Measurements from ENCODE around the gene TIMM50.
"Not testable (repeated sequence)": the region's sequence is repeated elsewhere in the genome, so short reads cannot be mapped to it uniquely, and the experiment has no call there.

The TIMM50 gene

GRCh38 chr19:39480337-39481228 lies at the start of gene TIMM50:
Gene TIMM50, plus strand, starts transcription at chr19:39480838. Its CDS starts 16 bp downstream, at chr19:39480854.
- peak; percentile 96 to 99 for DNase-seq (ENCODE audit: low read depth in 2 of 2)

DNA sequence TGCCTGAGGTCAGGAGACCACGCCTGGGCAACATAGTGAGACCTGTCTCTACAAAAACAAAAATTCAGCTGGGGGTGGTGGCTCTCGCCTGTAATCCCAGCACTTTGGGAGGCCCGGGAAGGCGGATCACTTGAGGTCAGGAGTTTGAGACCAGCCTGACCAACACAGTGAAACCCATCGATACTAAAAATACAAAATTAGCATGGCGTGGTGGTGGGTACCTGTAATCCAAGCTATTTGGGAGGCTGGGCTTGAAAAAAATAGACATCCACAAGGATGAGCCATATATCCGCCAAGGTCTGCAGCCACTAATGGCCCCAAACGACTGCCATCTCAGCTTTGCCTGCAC lies 48.0 kb upstream of the TIMM50 start:
- no peak for DNase-seq (ENCODE audit: low read depth in 2 of 2)

- no peak for DNase-seq (ENCODE audit: low read depth in 2 of 2)
These were observed 47.1 kb upstream of the TIMM50 start for GRCh38 chr19:39433480-39434079.

GRCh38 chr19:39434123-39435076 lies 46.2 kb upstream of the TIMM50 start:
- DNase-seq (ENCODE audit: low read depth in 2 of 2): no peak

- DNase-seq (ENCODE audit: low read depth in 2 of 2): peak; percentile 99
These were observed 44.9 kb upstream of the TIMM50 start, which contains the start of gene RPS16 for GRCh38 chr19:39435499-39436349. Gene RPS16, minus strand, starts transcription at chr19:39435949. Its CDS starts 54 bp downstream, at chr19:39435895.

DNA sequence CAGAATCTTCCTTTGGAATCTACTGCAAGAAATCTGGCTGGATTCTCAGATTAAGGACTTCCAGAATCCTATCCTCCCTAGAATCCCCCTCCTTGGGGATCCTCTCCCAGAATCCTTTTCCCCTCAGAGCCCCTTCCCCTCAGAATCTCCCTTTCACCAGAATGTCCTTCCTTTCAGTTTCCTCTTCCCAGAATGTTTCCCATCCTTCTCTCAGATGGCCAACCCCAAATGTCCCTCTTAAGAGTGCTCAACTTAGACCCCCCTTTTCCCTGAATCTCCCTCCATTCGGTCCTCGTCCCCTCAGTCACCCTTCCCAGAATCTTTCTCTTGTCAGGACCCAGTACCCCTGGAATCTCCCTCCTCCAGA lies 44.3 kb upstream of the TIMM50 start:
- DNase-seq (ENCODE audit: low read depth in 2 of 2): no peak

DNA sequence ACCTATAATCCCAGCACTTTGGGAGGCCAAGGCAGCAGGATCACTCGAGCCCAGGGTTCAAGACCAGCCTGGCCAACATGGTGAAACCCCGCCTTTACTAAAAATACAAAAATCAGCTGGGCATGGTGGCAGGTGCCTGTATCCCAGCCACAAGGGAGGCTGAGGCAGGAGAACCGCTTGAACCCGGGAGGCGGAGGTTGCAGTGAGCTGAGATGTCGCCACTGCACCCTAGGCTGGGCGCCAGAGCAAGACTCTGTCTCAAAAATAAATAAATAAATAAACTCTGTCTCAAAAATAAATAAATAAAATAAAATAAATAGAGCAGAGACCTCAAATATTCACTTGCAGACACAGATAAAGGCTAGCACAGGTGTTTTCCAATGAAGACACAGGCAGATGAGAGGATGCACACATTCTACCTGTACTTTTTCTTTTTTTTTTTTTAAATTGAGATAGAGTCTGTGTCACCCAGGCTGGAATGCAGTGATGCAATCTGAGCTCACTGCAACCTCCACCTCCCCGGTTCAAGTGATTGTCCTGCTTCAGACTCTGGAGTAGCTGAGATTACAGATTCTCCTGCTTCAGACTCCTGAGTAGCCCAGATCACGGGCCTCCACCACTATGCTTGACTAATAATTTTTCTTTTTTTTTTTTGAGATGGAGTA lies 42.2 kb upstream of the TIMM50 start:
- no peak for DNase-seq (ENCODE audit: low read depth in 2 of 2)

- no peak for DNase-seq (ENCODE audit: low read depth in 2 of 2)
These were observed 35.9 kb upstream of the TIMM50 start for GRCh38 chr19:39444598-39445195.

DNA sequence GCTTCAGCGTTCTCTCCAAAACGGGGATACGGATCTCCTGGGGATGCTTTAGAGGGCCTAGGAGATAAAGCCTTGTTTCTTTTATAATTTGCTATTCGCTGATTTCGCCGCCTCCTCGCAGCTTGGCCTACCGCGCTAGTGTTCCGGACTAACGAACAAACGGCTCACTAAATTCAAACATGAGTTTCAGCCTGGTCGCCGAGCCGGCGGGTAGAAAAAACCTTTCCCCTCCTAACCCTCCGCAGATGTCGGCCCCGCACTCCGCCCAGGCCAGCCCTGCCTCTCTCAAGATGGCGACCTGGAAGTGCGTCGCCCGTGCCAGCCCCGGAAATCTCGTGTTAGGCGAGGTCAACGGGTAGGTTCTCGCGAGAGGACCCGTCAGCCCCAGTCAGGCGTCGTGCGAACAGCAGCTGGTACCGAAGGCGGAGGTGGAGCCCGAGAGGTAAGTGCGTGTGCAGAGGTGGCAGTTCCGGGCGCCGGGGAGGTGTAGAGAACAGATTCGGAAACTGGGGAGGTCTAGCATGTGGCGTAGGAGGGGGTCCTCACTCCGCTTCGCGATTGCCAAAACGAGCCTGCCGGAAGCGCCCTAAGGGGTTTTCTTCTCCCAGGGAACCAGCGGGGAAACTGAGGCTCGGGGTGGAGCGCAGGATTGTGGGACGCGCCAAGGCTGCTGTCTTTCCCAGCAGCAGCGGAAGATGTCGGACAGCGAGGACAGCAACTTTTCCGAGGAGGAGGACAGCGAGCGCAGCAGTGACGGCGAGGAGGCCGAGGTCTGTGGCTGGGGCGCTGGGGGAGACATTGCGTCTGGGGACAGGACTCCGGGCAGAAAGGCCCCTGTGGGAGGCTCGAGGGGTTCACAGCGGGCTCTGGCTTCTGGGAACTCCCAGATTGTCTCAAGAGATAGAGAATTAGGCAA lies 35.2 kb upstream of the TIMM50 start, which contains the start of gene SUPT5H:
Gene SUPT5H (plus strand): TSS at position 387 of the 916 bp plus-strand sequence. CDS start 309 bp downstream, at position 696.
- peak; percentile 94 to 96 for DNase-seq (ENCODE audit: low read depth in 2 of 2)

DNA sequence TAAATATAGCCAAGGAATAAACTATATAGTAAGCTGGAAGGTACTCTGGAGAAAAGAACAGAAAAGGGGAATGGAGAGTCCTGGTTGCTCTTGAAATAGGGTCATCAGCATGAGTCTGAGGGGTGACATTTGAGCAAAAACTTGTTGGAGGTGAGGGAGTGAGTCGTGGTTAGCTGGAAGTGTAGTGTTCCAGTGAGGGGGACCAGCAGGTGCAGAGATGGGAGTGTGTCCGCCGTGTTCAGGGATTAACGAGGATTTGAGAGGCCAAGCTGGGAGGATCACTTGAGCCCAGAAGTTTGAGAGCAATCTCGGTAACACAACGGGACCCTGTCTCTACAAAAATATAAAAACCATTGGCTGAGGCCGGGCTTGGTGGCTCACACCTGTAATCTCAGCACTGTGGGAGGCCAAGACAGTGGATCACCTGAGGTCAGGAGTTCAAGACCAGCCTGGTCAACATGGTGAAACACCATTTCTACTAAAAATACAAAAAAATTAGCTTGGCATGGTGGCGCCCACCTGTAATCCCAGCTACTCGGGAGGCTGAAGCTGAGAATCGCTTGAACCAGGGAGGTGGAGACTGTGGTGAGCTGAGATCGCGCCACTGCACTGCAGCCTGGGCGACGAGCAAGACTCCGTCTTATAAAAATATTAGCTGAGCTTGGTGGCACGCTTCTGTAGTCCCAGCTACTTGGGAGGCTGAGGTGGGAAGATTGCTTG lies 34.1 kb upstream of the TIMM50 start:
- DNase-seq (ENCODE audit: low read depth in 2 of 2): no peak

- DNase-seq (ENCODE audit: low read depth in 2 of 2): no peak
These were observed 32.4 kb upstream of the TIMM50 start for GRCh38 chr19:39448271-39448670.

DNA sequence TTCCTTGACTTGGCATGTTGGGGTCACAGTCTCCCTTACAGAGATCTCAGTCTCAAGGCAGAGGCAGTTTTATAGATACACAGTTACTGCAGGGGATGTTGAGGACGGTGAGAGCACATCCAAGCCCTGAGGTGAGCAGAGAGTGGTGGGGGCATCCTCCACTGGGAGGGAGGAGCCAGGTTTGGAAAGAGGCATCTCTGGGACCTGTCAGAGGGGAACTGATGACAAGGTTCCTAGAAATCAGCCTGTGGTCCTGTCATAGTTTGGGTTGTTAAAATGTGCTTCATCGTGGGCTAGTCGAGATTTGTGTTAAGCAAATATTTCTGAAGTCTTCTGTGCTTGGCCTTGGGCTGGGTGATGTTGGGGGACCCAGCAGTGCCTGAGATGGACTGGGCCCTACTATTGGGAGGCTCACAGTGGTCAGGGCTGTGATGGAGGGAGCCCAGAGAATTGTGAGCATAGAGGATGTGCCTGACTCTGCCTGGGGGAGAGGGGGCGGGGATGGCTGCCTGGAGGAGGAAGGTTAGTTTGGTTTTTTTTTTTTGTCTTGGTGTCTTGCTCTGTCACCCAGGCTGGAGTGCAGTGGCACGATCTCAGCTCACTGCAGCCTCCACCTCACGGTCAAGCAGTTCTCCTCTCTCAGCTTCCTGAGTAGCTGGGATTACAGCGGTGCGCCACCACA lies 31.4 kb upstream of the TIMM50 start:
- no peak for DNase-seq (ENCODE audit: low read depth in 2 of 2)

DNA sequence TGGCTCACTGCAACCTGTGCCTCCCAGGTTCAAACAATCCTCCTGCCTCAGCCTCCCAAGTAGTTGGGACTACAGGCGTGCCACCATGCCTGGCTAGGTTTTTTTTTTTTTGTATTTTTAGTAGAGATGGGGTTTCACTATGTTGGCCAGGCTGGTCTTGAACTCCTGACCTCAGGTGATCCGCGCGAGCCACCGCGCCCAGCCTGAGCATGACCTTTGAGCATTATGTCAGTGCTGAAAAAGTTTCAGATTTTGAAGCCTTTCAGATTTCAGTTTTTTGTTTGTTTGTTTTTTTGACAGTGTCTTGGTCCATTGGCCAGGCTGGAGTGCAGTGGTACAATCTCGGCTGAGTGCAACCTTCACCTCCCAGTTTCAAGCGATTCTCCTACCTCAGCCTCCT lies 29.4 kb upstream of the TIMM50 start:
- DNase-seq (ENCODE audit: low read depth in 2 of 2): not testable (repeated sequence)

GRCh38 chr19:39463403-39463802 lies 17.2 kb upstream of the TIMM50 start:
- DNase-seq (ENCODE audit: low read depth in 2 of 2): no peak

DNA sequence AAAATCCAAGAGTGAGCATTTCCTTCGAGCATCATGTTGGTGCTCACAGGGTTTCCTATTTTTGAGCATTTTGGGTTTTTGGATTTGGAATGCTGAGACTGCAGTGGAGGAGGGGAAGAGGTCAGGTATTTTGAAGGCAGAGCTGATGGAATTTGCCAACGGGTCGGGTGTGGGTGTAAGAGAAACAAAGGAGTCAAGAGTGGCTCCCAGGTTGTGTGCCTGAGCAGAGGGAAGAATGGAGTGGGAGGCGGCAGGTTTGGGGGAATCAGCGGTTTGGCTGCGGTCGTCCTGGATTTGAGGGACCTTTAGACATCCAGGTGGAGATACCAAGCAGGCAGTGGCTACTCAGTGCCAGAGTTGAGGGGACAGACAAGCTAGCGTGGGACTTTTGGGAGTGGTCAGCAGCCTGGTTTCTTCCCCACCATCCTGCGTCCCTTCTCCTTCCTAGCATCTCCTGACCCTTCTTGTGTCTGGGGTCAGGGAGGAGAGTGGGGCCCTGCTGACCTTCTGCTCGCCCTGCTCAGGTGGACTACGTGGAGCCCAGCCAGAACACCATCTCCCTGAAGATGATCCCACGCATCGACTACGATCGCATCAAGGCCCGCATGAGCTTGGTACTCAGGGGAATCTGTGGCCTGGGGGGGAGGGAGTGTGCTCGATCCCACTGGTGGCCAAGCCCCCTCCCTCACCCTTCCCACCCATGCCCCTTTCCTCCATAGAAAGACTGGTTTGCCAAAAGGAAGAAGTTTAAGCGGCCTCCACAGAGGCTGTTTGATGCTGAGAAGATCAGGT lies 14.5 kb upstream of the TIMM50 start:
- DNase-seq (ENCODE audit: low read depth in 2 of 2): no peak

GRCh38 chr19:39467941-39468340 lies 12.7 kb upstream of the TIMM50 start:
- DNase-seq (ENCODE audit: low read depth in 2 of 2): no peak

DNA sequence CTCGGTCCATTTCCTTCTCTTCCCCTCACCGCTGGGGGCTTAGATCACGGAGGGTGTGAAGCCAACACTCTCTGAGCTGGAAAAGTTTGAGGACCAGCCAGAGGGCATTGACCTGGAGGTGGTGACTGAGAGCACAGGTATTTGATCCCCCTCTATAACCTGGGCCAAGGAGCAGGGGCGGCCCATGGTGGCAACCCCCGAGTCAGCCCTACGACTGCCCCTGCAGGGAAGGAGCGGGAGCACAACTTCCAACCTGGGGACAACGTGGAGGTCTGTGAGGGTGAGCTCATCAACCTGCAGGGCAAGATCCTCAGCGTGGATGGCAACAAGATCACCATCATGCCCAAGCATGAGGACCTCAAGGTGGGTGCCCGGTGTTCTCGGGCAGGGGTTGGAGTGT lies 11.6 kb upstream of the TIMM50 start:
- DNase-seq (ENCODE audit: low read depth in 2 of 2): no peak

Data from stimulated activated CD4-positive, alpha-beta T cell treated with anti-CD3 and anti-CD28 coated beads, Interleukin-12 subunit alpha, Interleukin-12 subunit beta, amount 100 ng/mL, for 24 hours (primary cell).